ENCODE measurements around the gene FILIP1L.

- TF ChIP-seq POLR2A (IDR thresholded peaks at IDR 0.05): no peak
- no peak for TF ChIP-seq CTCF (IDR thresholded peaks at IDR 0.05)
Measured at GRCh38 chr3:100033184-100033583, 81.1 kb downstream of the FILIP1L start.

All from adrenal gland (tissue), 5 donors.